HepG2 (cell line): Measurements from ENCODE around the gene CTNNA2. TPM values are rescaled to one million over a fixed set of nuclear protein-coding genes. Genes with fewer than 3 reads are reported as not detected.

Experiments
- ATAC-seq: fragments of 200-7000 bp; cut with Tn5 transposase; 3 replicates; pipeline ENCODE4 v1.9.1; 2020; ENCODE audit warnings: mild to moderate bottlenecking, moderate library complexity
- BruUV-seq: library from RNA; stranded (reverse); fragments of 400-500 nt; replicated peaks from 2 replicates; lab custom pipeline; 2021; lab: Mats Ljungman, UMichigan
- CTCF ChIA-PET: fragments of 300-600 bp; formaldehyde crosslinking; extraction: SDS; loops from one replicate; lab custom pipeline; 2021; ENCODE audit warnings: low total read pairs, inconsistent platforms, low intra/inter-chr PET ratio; lab: Yijun Ruan, JAX
- POLR2A ChIA-PET: fragments of 350-600 bp; sonication (Branson Sonifier 250); formaldehyde crosslinking; loops from one replicate; lab custom pipeline; 2020; ENCODE audit warnings: antibody characterized with exemption, inconsistent platforms; lab: Yijun Ruan, JAX
- DNase-seq: peaks from one replicate; pipeline ENCODE4 v3.0.0-alpha.2; 2015; ENCODE audit warnings: low spot score
- FAIRE-seq: peaks from 3 replicates; lab custom pipeline; 2011; peaks lifted over from hg19 to GRCh38; lab: Jason Lieb, UNC
- H2AFZ ChIP-seq: one replicate; pipeline ENCODE4 v1.6.1; 2011; ENCODE audit warnings: low read length, inconsistent platforms
- H3K27ac ChIP-seq: fragments of 300-600 bp; 3 replicates; pipeline ENCODE4 v1.8.0; 2011; ENCODE audit warnings: mixed run types, mild to moderate bottlenecking, mixed read lengths, low read length, inconsistent platforms; ENCODE audit not compliant: insufficient read depth; ENCODE audit errors: extremely low read length
- H3K27me3 ChIP-seq, 2 experiments: fragments of 200-600 bp in 1 of 2; 2 replicates in 1 of 2; 3 replicates in 1 of 2; pipeline versions ENCODE4 v1.6.0 to v1.8.0; 2011; ENCODE audit warnings: low read length in 2 of 2, mild to moderate bottlenecking in 2 of 2, moderate library complexity in 2 of 2, inconsistent platforms in 1 of 2; ENCODE audit not compliant: insufficient read depth in 2 of 2, control insufficient read depth in 1 of 2
- H3K36me3 ChIP-seq, 2 experiments: fragments of 200-600 bp in 1 of 2; replicated peaks in 1 of 2; 2 replicates in 1 of 2; 3 replicates in 1 of 2; pipeline versions ENCODE4 v1.5.1 to v1.8.0; 2011; ENCODE audit warnings: low read length in 2 of 2, inconsistent platforms in 1 of 2; ENCODE audit not compliant: insufficient read depth in 2 of 2, control insufficient read depth in 1 of 2
- H3K4me1 ChIP-seq: 2 replicates; pipeline ENCODE4 v1.5.1; 2012; ENCODE audit warnings: low read length, inconsistent platforms; ENCODE audit not compliant: insufficient read depth
- H3K4me2 ChIP-seq: 2 replicates; pipeline ENCODE4 v1.6.0; 2011; ENCODE audit warnings: low read depth, low read length, inconsistent platforms
- H3K4me3 ChIP-seq, 3 experiments: fragments of 200-600 bp in 1 of 3; sonication (generic), shearing (Covaris generic) in 1 of 3; replicated peaks in 1 of 3; 2 replicates each; pipeline ENCODE4 v1.5.1; 2011 to 2016; ENCODE audit warnings: low read length in 3 of 3, inconsistent platforms in 2 of 3, low read depth in 2 of 3, mild to moderate bottlenecking in 2 of 3, control low read depth in 1 of 3, mixed read lengths in 1 of 3; ENCODE audit not compliant: insufficient read depth in 1 of 3
- H3K79me2 ChIP-seq: one replicate; pipeline ENCODE4 v1.6.1; 2011; ENCODE audit warnings: low read length, inconsistent platforms; ENCODE audit not compliant: insufficient read depth
- H3K9ac ChIP-seq: 2 replicates; pipeline ENCODE4 v1.6.0; 2011; ENCODE audit warnings: mild to moderate bottlenecking, low read depth, low read length, inconsistent platforms; ENCODE audit not compliant: insufficient read depth
- H3K9me3 ChIP-seq: 2 replicates; pipeline ENCODE4 v1.5.1; 2012; ENCODE audit warnings: mild to moderate bottlenecking, low read length
- H4K20me1 ChIP-seq: 2 replicates; pipeline ENCODE4 v1.6.0; 2011; ENCODE audit warnings: inconsistent platforms, mild to moderate bottlenecking, low read length, moderate library complexity; ENCODE audit not compliant: insufficient read depth
- ARNT2 ChIP-seq: sonication (generic); formaldehyde crosslinking; IDR thresholded peaks from 2 replicates; pipeline ENCODE4 v1.8.0; 2022; ENCODE audit warnings: mild to moderate bottlenecking, low read depth, missing genetic modification reagents, moderate library complexity
- CEBPG ChIP-seq: IDR thresholded peaks from 2 replicates; pipeline ENCODE4 v1.6.1; 2016
- MEIS1 ChIP-seq: sonication (generic); formaldehyde crosslinking; IDR thresholded peaks from 2 replicates; pipeline ENCODE4 v1.9.0; 2021; ENCODE audit warnings: mild to moderate bottlenecking, missing genetic modification reagents, moderate library complexity, borderline replicate concordance
- RCOR2 ChIP-seq: IDR thresholded peaks from 2 replicates; pipeline ENCODE4 v1.6.1; 2016; ENCODE audit warnings: missing biosample characterization, missing genetic modification reagents
- SRF ChIP-seq: IDR thresholded peaks from 2 replicates; pipeline ENCODE4 v1.6.1; 2011; ENCODE audit warnings: mild to moderate bottlenecking, low read depth, low read length, moderate library complexity
- ZGPAT ChIP-seq: IDR thresholded peaks from 2 replicates; pipeline ENCODE4 v1.6.1; 2016; ENCODE audit warnings: mild to moderate bottlenecking
- ZNF496 ChIP-seq: sonication (generic); formaldehyde crosslinking; IDR thresholded peaks from 2 replicates; pipeline ENCODE4 v1.8.1; 2023; ENCODE audit warnings: mild to moderate bottlenecking, moderate library complexity, missing genetic modification reagents; ENCODE audit not compliant: insufficient replicate concordance
- WGBS: methylation state at CpG from one replicate; pipeline ENCODE4 v1.1.6; 2017; ENCODE audit warnings: low lambda C conversion rate; 5-methylcytosine and 5-hydroxymethylcytosine counted together
- in situ Hi-C: cut with HindIII; loops from 2 replicates; pipeline ENCODE4 v1.10.0; 2017; ENCODE audit warnings: low pct_unique_long_range_greater_than_20kb; ENCODE audit not compliant: extremely low pct_ligation_motif_present
- intact Hi-C: fragments of 100-400 bp; cut with micrococcal nuclease; formaldehyde crosslinking; loops from one replicate; pipeline ENCODE4 v1.10.0; 2022; ENCODE audit not compliant: unreplicated experiment
- polyA plus RNA-seq, 8 experiments: library from polyadenylated mRNA; depleted of rRNA in 3 of 8; stranded (reverse) in 7 of 8; unstranded in 1 of 8; fragments of >200 nt; fragmentation: Illumina TruSeq in 4 of 8; extraction: Trizol in 4 of 8; gene quantifications; 2 replicates each; pipeline versions ENCODE4 v1.2.1 to v1.2.3, GENCODE V29; 2011 to 2016; ENCODE audit warnings: low read depth in 4 of 8, missing spikeins in 1 of 8, mixed read lengths in 1 of 8; ENCODE audit not compliant: insufficient read depth in 1 of 8
- total RNA-seq, 5 experiments: library from RNA; depleted of rRNA; stranded (reverse); fragments of >200 nt; fragmentation: Illumina TruSeq; extraction: Trizol; gene quantifications; 2 replicates each; pipeline ENCODE4 v1.2.3, GENCODE V29; 2016; ENCODE audit warnings: low read depth in 1 of 5
- TF ChIP-seq, protein P1 (sequence below), 2 experiments: fragments of 450-650 bp in 1 of 2; sonication (generic) in 1 of 2; formaldehyde crosslinking in 1 of 2; IDR thresholded peaks; 2 replicates each; pipeline versions ENCODE4 v1.6.1 to v1.8.0; 2016 to 2022; ENCODE audit warnings: antibody characterized with exemption in 1 of 2, mild to moderate bottlenecking in 1 of 2, missing genetic modification reagents in 1 of 2

The CTNNA2 gene
- total and polyA plus RNA-seq, 2 of the 13 experiments (the other 11 are each of a cell fraction or from before 2014, with no cell fraction given): not detected

DNA sequence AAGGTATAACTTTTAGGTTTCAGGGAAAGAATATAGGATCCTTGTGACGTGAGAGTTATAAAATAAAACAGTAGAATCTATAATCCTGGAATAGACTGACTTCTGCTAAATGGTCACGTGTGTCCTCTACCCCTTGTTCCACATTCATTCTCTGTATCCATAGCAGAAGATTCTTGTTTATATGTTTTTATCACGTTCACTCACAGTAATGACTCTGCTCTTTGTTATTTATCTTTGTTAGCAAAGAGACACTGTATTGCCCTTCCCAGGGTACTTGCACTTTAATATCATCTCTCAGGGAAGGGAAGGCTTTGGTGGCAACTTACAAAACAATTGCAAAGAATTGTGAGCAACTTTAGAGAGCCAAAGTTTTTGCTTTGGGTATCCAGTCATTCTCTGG, 997.9 kb downstream of the CTNNA2 start:
- H4K20me1 ChIP-seq: no peaks in the 10 kb centered on the region
- H3K9me3 ChIP-seq: peaks cover 68% of the 10 kb centered on the region
- H3K27me3 ChIP-seq: no peaks in the 10 kb centered on the region
- H3K4me3 ChIP-seq: no peak overlapping the region
- POLR2A ChIA-PET: no interaction called here
- H3K4me1 ChIP-seq: no peaks in the 10 kb centered on the region
- ATAC-seq (no peak), DNase-seq (no peak), FAIRE-seq (no peak)
- in situ Hi-C loops (no loop called here), intact Hi-C loops (no loop called here)
- TF ChIP-seq CEBPG (CRISPR knock-in tag): no peak
- H3K4me2 ChIP-seq: no peak overlapping the region
- BruUV-seq: no TSS peak
- WGBS: 3% methylated on average over 3 of the region's 3 CpGs
- H2AFZ ChIP-seq: no peak overlapping the region
- H3K9ac ChIP-seq: no peak overlapping the region
- no peaks in the 10 kb centered on the region for H3K36me3 ChIP-seq
- CTCF ChIA-PET: no interaction called here
- H3K27ac ChIP-seq: no peak overlapping the region
- H3K79me2 ChIP-seq: no peaks in the 10 kb centered on the region

GRCh38 chr2:80515964-80516363, 1003.1 kb downstream of the CTNNA2 start:
- 44% methylated on average over 3 of the region's 3 CpGs for WGBS

More at GRCh38 chr2:80515964-80516363, 1003.1 kb downstream of the CTNNA2 start:
- POLR2A ChIA-PET: no interaction called here
- no peak overlapping the region for H3K4me3 ChIP-seq
- no peak for ATAC-seq
- no peak overlapping the region for H3K4me2 ChIP-seq
- no peaks in the 10 kb centered on the region for H3K79me2 ChIP-seq
- H3K36me3 ChIP-seq: no peaks in the 10 kb centered on the region
- H3K9ac ChIP-seq: no peak overlapping the region
- H3K4me1 ChIP-seq: no peaks in the 10 kb centered on the region
- no peak for FAIRE-seq
- no TSS peak for BruUV-seq
- H3K27ac ChIP-seq: no peak overlapping the region
- intact Hi-C loops: no loop called here
- no peak for DNase-seq
- in situ Hi-C loops: no loop called here
- CTCF ChIA-PET: no interaction called here
- H3K9me3 ChIP-seq: peaks cover 57% of the 10 kb centered on the region
- no peaks in the 10 kb centered on the region for H3K27me3 ChIP-seq
- no peak overlapping the region for H2AFZ ChIP-seq
- TF ChIP-seq ARNT2 (no peak), ZGPAT (CRISPR knock-in tag) (no peak), RCOR2 (no peak), MEIS1 (CRISPR knock-in tag) (no peak), SRF (no peak), ZNF496 (no peak)
- TF ChIP-seq, protein P1, sequence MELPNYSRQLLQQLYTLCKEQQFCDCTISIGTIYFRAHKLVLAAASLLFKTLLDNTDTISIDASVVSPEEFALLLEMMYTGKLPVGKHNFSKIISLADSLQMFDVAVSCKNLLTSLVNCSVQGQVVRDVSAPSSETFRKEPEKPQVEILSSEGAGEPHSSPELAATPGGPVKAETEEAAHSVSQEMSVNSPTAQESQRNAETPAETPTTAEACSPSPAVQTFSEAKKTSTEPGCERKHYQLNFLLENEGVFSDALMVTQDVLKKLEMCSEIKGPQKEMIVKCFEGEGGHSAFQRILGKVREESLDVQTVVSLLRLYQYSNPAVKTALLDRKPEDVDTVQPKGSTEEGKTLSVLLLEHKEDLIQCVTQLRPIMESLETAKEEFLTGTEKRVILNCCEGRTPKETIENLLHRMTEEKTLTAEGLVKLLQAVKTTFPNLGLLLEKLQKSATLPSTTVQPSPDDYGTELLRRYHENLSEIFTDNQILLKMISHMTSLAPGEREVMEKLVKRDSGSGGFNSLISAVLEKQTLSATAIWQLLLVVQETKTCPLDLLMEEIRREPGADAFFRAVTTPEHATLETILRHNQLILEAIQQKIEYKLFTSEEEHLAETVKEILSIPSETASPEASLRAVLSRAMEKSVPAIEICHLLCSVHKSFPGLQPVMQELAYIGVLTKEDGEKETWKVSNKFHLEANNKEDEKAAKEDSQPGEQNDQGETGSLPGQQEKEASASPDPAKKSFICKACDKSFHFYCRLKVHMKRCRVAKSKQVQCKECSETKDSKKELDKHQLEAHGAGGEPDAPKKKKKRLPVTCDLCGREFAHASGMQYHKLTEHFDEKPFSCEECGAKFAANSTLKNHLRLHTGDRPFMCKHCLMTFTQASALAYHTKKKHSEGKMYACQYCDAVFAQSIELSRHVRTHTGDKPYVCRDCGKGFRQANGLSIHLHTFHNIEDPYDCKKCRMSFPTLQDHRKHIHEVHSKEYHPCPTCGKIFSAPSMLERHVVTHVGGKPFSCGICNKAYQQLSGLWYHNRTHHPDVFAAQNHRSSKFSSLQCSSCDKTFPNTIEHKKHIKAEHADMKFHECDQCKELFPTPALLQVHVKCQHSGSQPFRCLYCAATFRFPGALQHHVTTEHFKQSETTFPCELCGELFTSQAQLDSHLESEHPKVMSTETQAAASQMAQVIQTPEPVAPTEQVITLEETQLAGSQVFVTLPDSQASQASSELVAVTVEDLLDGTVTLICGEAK (IDR thresholded peaks at IDR 0.05): no peak
- TF ChIP-seq, protein P1 (CRISPR knock-in tag; IDR thresholded peaks at IDR 0.05): no peak
- no peaks in the 10 kb centered on the region for H4K20me1 ChIP-seq
